ENCODE data around the gene NTSR1. TPM values are rescaled to one million over a fixed set of nuclear protein-coding genes. Genes with fewer than 3 reads are reported as not detected.

Gene NTSR1
- total RNA-seq, 2 experiments from 2014 or later, result 0.55 to 0.56 TPM

GRCh38 chr20:62755817-62756724 is 47.4 kb downstream of the NTSR1 start:
- POLR2A ChIA-PET, result interaction anchor here (0.9 to 1.4 kb wide), 2 partner anchors 16 to 40 kb away, joined by 3 to 5 read pairs; no protein-coding TSS in a partner anchor
- Mint-ChIP-seq H3K4me3 (no peak overlapping the region), H3K9me3 (no peaks in the 10 kb centered on the region), H3K27ac (no peak overlapping the region), H3K36me3 (ENCODE audit: low read depth) (no peaks in the 10 kb centered on the region), H3K27me3 (peaks cover 5% of the 10 kb centered on the region), H3K4me1 (ENCODE audit: low read depth) (no peaks in the 10 kb centered on the region)
- Histone ChIP-seq H3K27ac (ENCODE audit: low read depth in 1 of 2, low read length in 2 of 2) (no peak overlapping the region), H3K4me1 (ENCODE audit: insufficient read depth, low read length) (no peaks in the 10 kb centered on the region), H3K36me3 (ENCODE audit: insufficient read depth, low read length) (no peaks in the 10 kb centered on the region), H3K4me3 (ENCODE audit: low read length) (no peak overlapping the region), H3K27me3 (ENCODE audit: control insufficient read depth in 1 of 2, insufficient read depth in 2 of 2, low read length in 2 of 2) (peaks cover 0 to 5% of the 10 kb centered on the region in 2 experiments), H3K9me3 (ENCODE audit: control insufficient read depth in 1 of 2, insufficient read depth in 1 of 2, low read length in 2 of 2) (peaks cover 0 to 7% of the 10 kb centered on the region in 2 experiments)
- intact Hi-C loops (cut with DNase I, micrococcal nuclease), result no loop called here
- ATAC-seq (ENCODE audit: poor library complexity) (no peak), DNase-seq (no peak)
- TF ChIP-seq, protein P1, sequence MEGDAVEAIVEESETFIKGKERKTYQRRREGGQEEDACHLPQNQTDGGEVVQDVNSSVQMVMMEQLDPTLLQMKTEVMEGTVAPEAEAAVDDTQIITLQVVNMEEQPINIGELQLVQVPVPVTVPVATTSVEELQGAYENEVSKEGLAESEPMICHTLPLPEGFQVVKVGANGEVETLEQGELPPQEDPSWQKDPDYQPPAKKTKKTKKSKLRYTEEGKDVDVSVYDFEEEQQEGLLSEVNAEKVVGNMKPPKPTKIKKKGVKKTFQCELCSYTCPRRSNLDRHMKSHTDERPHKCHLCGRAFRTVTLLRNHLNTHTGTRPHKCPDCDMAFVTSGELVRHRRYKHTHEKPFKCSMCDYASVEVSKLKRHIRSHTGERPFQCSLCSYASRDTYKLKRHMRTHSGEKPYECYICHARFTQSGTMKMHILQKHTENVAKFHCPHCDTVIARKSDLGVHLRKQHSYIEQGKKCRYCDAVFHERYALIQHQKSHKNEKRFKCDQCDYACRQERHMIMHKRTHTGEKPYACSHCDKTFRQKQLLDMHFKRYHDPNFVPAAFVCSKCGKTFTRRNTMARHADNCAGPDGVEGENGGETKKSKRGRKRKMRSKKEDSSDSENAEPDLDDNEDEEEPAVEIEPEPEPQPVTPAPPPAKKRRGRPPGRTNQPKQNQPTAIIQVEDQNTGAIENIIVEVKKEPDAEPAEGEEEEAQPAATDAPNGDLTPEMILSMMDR (IDR thresholded peaks at IDR 0.05), result no peak
- CTCF ChIA-PET, result no interaction called here

- Histone ChIP-seq H3K4me1 (ENCODE audit: insufficient read depth, low read length) (no peaks in the 10 kb centered on the region), H3K4me3 (ENCODE audit: low read length) (no peak overlapping the region), H3K27me3 (ENCODE audit: control insufficient read depth in 1 of 2, insufficient read depth in 2 of 2, low read length in 2 of 2) (peaks cover 0 to 5% of the 10 kb centered on the region in 2 experiments), H3K9me3 (ENCODE audit: control insufficient read depth in 1 of 2, insufficient read depth in 1 of 2, low read length in 2 of 2) (peaks cover 0 to 7% of the 10 kb centered on the region in 2 experiments), H3K36me3 (ENCODE audit: insufficient read depth, low read length) (no peaks in the 10 kb centered on the region), H3K27ac (ENCODE audit: low read depth in 1 of 2, low read length in 2 of 2) (no peak overlapping the region)
- Mint-ChIP-seq H3K27ac (no peak overlapping the region), H3K4me3 (no peak overlapping the region), H3K27me3 (peaks cover 5% of the 10 kb centered on the region), H3K36me3 (ENCODE audit: low read depth) (no peaks in the 10 kb centered on the region), H3K4me1 (ENCODE audit: low read depth) (no peaks in the 10 kb centered on the region), H3K9me3 (no peaks in the 10 kb centered on the region)
- intact Hi-C loops (cut with DNase I, micrococcal nuclease), result no loop called here
- ChIA-PET CTCF (no interaction called here), POLR2A (no interaction called here)
- no peak for DNase-seq
- ATAC-seq (ENCODE audit: poor library complexity), result no peak
- TF ChIP-seq, protein P1 (IDR thresholded peaks at IDR 0.05), result no peak
Measured at GRCh38 chr20:62758226-62758912, 49.7 kb downstream of the NTSR1 start.

DNA sequence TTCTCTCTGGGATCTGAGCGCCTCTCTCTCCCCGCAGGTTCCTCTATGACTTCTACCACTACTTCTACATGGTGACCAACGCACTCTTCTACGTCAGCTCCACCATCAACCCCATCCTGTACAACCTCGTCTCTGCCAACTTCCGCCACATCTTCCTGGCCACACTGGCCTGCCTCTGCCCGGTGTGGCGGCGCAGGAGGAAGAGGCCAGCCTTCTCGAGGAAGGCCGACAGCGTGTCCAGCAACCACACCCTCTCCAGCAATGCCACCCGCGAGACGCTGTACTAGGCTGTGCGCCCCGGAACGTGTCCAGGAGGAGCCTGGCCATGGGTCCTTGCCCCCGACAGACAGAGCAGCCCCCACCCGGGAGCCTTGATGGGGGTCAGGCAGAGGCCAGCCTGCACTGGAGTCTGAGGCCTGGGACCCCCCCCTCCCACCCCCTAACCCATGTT is 51.4 kb downstream of the NTSR1 start:
- H3K4me3 ChIP-seq (ENCODE audit: low read length), result no peak overlapping the region
- no peaks in the 10 kb centered on the region for H3K4me1 ChIP-seq (ENCODE audit: insufficient read depth, low read length)
- H3K27me3 Mint-ChIP-seq, result peaks cover 5% of the 10 kb centered on the region
- H3K27ac Mint-ChIP-seq, result no peak overlapping the region
- H3K4me3 Mint-ChIP-seq, result no peak overlapping the region
- no peak overlapping the region for H3K27ac ChIP-seq (ENCODE audit: low read depth in 1 of 2, low read length in 2 of 2)
- DNase-seq (no peak), ATAC-seq (ENCODE audit: poor library complexity) (no peak)
- intact Hi-C loops (cut with DNase I, micrococcal nuclease), result no loop called here
- H3K36me3 ChIP-seq (ENCODE audit: insufficient read depth, low read length), result no peaks in the 10 kb centered on the region
- no peaks in the 10 kb centered on the region for H3K36me3 Mint-ChIP-seq (ENCODE audit: low read depth)
- CTCF ChIA-PET, result interaction anchor here (1.1 kb wide), 1 partner anchor 38 kb away, joined by 3 read pairs; no protein-coding TSS in a partner anchor
- TF ChIP-seq, protein P1 (IDR thresholded peaks at IDR 0.05), result no peak
- POLR2A ChIA-PET, result no interaction called here
- H3K4me1 Mint-ChIP-seq (ENCODE audit: low read depth), result no peaks in the 10 kb centered on the region
- H3K9me3 ChIP-seq (ENCODE audit: control insufficient read depth in 1 of 2, insufficient read depth in 1 of 2, low read length in 2 of 2), result peaks cover 0 to 7% of the 10 kb centered on the region in 2 experiments
- H3K27me3 ChIP-seq (ENCODE audit: control insufficient read depth in 1 of 2, insufficient read depth in 2 of 2, low read length in 2 of 2), result peaks cover 0 to 5% of the 10 kb centered on the region in 2 experiments
- no peaks in the 10 kb centered on the region for H3K9me3 Mint-ChIP-seq

Data from CD4-positive, alpha-beta T cell (primary cell).